HL-60 (cell line): ENCODE measurements around the gene NDUFA11.
"Not testable (repeated sequence)": the region's sequence is repeated elsewhere in the genome, so short reads cannot be mapped to it uniquely, and the experiment has no call there.

Source experiments
- POLR2AphosphoS5 ChIP-seq: IDR thresholded peaks from 2 replicates; pipeline ENCODE4 v1.6.1; 2012; ENCODE audit warnings: low read depth
- TF ChIP-seq, protein P1 (sequence below): IDR thresholded peaks from one replicate; pipeline ENCODE4 v1.5.1; 2011; ENCODE audit warnings: low read length, control low read depth, inconsistent platforms; ENCODE audit not compliant: insufficient read depth
- TF ChIP-seq, protein P2 (sequence below): IDR thresholded peaks from 2 replicates; pipeline ENCODE4 v1.6.1; 2012; ENCODE audit warnings: low read depth; ENCODE audit not compliant: insufficient replicate concordance

DNA sequence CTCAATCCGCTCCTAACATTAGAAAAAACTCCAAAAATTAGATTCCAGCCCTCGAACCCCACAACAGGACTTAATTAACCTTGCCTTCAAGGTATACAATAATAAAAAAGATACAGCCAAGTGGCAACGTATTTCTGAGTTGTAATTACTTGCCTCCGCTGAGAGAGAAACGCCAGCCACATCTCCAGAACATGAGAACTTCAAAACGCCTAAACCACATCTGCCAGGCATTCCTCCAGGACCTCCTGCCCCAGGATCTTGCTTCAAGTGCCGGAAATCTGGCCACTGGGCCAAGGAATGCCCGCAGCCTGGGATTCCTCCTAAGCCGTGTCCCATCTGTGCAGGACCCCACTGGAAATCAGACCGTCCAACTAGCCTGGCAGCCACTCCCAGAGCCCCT lies 49.5 kb downstream of the NDUFA11 start:
- TF ChIP-seq, protein P1, sequence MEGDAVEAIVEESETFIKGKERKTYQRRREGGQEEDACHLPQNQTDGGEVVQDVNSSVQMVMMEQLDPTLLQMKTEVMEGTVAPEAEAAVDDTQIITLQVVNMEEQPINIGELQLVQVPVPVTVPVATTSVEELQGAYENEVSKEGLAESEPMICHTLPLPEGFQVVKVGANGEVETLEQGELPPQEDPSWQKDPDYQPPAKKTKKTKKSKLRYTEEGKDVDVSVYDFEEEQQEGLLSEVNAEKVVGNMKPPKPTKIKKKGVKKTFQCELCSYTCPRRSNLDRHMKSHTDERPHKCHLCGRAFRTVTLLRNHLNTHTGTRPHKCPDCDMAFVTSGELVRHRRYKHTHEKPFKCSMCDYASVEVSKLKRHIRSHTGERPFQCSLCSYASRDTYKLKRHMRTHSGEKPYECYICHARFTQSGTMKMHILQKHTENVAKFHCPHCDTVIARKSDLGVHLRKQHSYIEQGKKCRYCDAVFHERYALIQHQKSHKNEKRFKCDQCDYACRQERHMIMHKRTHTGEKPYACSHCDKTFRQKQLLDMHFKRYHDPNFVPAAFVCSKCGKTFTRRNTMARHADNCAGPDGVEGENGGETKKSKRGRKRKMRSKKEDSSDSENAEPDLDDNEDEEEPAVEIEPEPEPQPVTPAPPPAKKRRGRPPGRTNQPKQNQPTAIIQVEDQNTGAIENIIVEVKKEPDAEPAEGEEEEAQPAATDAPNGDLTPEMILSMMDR = not testable (repeated sequence)
- not testable (repeated sequence) for TF ChIP-seq POLR2AphosphoS5
- TF ChIP-seq, protein P2, sequence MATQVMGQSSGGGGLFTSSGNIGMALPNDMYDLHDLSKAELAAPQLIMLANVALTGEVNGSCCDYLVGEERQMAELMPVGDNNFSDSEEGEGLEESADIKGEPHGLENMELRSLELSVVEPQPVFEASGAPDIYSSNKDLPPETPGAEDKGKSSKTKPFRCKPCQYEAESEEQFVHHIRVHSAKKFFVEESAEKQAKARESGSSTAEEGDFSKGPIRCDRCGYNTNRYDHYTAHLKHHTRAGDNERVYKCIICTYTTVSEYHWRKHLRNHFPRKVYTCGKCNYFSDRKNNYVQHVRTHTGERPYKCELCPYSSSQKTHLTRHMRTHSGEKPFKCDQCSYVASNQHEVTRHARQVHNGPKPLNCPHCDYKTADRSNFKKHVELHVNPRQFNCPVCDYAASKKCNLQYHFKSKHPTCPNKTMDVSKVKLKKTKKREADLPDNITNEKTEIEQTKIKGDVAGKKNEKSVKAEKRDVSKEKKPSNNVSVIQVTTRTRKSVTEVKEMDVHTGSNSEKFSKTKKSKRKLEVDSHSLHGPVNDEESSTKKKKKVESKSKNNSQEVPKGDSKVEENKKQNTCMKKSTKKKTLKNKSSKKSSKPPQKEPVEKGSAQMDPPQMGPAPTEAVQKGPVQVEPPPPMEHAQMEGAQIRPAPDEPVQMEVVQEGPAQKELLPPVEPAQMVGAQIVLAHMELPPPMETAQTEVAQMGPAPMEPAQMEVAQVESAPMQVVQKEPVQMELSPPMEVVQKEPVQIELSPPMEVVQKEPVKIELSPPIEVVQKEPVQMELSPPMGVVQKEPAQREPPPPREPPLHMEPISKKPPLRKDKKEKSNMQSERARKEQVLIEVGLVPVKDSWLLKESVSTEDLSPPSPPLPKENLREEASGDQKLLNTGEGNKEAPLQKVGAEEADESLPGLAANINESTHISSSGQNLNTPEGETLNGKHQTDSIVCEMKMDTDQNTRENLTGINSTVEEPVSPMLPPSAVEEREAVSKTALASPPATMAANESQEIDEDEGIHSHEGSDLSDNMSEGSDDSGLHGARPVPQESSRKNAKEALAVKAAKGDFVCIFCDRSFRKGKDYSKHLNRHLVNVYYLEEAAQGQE = not testable (repeated sequence)
